NCI-H774 (cell line): ENCODE results near the gene FANCB.

Experiments
- DNase-seq: peaks from one replicate; lab custom pipeline; 2025; lab: John Stamatoyannopoulos, UW

FANCB gene

DNA sequence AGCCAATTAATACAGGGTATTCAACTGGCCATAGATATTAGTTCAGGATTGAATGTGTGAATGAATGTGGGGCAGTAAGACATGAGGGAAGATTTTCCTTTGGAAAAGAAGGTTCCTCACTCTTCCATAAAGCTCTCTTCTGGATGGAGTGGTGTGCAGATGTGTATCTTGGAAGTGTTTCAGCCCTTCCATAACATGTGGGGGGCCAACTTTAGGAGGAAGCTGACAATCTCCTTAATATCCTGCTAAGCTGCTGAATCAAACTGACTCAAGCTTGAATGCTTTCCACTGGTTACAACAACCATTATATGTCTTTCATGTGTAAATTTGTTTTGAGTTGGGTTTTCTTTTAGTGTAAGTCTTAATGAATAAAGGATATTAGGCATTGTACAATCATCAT lies 40.3 kb downstream of the FANCB start:
- no peak for DNase-seq

- no peak for DNase-seq
Observed at GRCh38 chrX:14832151-14832550, 40.7 kb downstream of the FANCB start.

GRCh38 chrX:14829643-14830042 lies 43.2 kb downstream of the FANCB start:
- DNase-seq = no peak

DNA sequence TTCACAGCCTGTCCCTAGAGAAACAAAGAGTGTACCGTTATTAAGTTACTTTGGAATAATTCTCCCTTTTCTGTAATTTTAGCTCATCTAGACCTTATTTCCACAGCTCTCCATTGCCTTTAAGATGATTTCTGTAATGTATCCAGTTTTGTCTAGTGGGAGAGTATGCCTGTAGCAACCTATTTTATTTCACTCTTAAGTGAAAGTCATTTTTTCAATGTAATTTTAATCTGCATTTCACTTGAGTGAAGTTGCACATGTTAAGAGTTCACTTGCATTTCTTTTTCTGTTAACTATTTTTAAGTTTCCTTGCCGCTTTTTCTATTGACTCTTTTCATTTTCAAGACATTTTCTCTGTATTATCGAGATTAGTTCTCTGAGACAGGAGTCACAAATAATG lies 46.5 kb downstream of the FANCB start:
- no peak for DNase-seq

DNA sequence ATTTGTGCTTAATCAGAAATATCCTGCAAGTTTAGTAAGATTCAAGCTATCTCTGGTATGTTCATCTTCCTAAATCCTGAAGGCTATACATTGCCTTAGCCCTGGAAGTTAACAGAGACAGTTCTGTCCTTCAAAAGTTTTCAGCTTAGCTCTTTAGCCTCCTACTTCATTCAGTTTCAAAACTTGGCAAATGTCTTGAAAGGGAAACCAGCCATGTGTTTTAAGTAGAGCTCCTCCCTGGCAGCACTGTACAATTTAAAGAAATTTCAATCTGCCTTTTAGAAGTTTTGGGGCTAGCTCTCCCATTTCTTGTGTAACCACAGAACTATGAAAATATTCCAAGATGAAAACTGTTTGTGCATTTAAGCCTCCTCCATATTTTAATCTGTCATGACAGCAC lies 47.0 kb downstream of the FANCB start:
- no peak for DNase-seq

DNA sequence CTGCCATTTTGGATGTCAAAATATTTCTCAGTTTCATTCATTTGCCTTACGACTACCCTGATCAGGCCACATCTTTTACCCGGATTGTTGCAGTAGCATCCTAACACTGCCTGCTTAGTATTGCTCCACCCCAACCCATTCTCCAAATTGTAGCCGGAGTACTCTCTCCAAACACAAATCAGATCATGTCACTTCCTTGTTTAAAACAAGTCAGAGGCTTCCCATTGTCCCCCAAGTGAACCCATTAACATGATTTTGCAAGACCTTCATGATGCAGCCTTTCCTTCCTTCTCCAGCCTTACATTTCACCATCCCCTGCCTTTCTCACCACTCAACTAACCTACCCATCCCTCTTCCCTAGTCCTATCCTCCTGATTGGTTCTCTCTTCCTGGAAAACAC lies 53.1 kb downstream of the FANCB start:
- DNase-seq = no peak

DNA sequence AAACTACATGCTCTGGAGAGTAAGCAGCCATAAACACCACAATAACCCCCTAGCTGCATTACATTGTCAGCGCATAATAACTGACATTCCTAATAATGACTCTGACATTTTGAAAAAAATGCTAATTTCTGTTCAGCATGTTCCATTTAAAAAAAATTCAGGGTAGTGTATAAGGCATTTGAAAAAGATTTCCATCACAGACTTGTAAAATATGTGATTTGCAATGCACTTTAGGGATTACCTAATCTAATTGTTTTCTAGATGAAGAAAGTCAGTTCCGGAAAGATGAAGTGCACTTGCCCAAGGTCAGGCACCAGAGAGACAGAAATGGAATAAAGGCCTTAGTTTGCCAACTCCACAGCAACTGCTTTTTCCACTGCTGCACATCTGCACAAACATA lies 55.3 kb downstream of the FANCB start:
- no peak for DNase-seq

DNA sequence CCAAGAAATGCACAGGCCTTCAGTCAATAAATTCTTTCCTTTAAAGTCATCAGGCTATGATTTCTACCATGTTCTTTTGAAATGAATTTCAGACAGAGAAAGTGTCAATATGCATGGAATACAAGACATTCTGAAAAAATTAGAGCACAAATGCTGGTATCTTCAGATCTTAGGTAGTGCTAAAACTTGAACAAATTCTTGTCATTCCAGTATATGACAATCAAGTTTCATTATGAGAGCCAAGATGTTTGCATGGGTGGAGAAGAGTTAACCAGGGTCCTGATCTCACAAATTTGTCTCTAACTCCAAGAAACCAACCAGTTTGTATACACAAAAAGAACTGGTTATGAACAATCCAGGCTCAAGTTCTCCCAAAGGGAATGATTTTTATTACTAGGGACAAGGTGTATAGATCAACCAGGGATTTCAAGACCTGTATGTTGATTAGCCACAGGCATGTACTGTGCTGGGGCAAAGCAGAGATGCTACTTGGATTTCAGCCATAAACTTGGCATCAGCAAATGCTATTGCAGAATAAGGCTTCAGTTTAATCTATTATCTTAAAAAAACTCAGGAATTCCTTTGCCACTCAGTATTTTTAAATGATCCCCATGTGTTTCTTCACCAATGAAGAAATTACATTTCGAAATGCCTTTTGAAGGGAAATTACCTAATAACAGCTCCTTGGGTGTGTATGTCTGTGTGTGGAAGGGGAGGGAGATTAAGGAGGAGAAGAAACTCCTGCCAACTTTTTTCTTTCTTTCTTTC lies 69.7 kb downstream of the FANCB start:
- no peak for DNase-seq

GRCh38 chrX:14801136-14801535 lies 71.7 kb downstream of the FANCB start:
- DNase-seq = no peak

DNA sequence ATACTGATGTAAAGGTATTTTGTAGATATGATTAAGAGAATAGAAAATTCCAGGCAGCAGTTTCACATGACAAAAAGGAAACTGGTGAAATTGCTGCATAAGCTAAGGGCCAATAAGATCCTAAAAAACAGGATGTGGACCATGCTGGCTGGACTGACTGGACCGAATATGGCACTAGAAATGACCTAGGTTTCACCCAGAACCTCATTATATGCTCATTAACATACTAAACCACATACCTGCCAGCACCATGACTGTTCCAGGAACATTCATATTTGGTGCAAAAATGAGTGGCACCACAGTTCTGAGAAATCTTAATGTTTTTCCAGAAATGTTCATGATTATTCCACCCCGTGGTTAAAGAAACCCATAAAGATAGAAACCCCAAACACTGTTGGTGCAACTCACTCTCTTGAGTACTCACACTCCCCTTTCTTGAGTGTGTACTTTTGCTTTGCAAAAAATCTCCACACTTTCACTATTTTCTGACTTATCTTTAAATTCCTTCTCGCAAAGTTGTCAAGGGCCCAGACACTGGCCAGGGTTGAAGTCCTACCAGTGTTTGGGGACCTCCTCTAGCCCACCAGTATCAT lies 74.0 kb downstream of the FANCB start:
- no peak for DNase-seq
